HepG2 (cell line): ENCODE results near the gene TBC1D16. TPM values are rescaled to one million over a fixed set of nuclear protein-coding genes. Genes with fewer than 3 reads are reported as not detected.

Experiments
- CBX1 ChIP-seq: IDR thresholded peaks from one replicate; pipeline ENCODE4 v1.6.1; 2016; ENCODE audit warnings: antibody characterized with exemption, low read depth
- CCAR2 ChIP-seq: fragments of 200-400 bp; formaldehyde crosslinking; optimal IDR thresholded peaks from 2 replicates; pipeline ENCODE3; 2018; ENCODE audit warnings: low read depth, mild to moderate bottlenecking, low read length, moderate library complexity
- DNMT3B ChIP-seq: conservative IDR thresholded peaks from 2 replicates; pipeline ENCODE4 v1.6.1; 2016; ENCODE audit warnings: missing biosample characterization, control low read depth
- KDM1A ChIP-seq: IDR thresholded peaks from 2 replicates; pipeline ENCODE4 v1.6.1; 2016; ENCODE audit warnings: missing compliant biosample characterization
- KLF9 ChIP-seq: IDR thresholded peaks from 2 replicates; pipeline ENCODE4 v1.6.1; 2016; ENCODE audit warnings: low read depth
- MLLT10 ChIP-seq: sonication (generic); formaldehyde crosslinking; IDR thresholded peaks from 2 replicates; pipeline ENCODE4 v1.4.0; 2020; ENCODE audit warnings: missing genetic modification reagents
- MLXIP ChIP-seq: sonication (generic); formaldehyde crosslinking; IDR thresholded peaks from 2 replicates; pipeline ENCODE4 v1.9.0; 2021; ENCODE audit warnings: missing genetic modification reagents, borderline replicate concordance
- MZF1 ChIP-seq: sonication (generic); formaldehyde crosslinking; IDR thresholded peaks from 2 replicates; pipeline ENCODE4 v1.8.1; 2023; ENCODE audit warnings: mild to moderate bottlenecking, missing genetic modification reagents, borderline replicate concordance
- NONO ChIP-seq, 2 experiments: fragments of 450-650 bp in 1 of 2; sonication (generic) in 1 of 2; formaldehyde crosslinking in 1 of 2; IDR thresholded peaks in 1 of 2; conservative IDR thresholded peaks in 1 of 2; 2 replicates each; pipeline versions ENCODE4 v1.6.1 to v1.8.0; 2017 to 2022; ENCODE audit warnings: mild to moderate bottlenecking in 1 of 2, missing genetic modification reagents in 1 of 2, moderate library complexity in 1 of 2
- SP4 ChIP-seq: sonication (generic); formaldehyde crosslinking; IDR thresholded peaks from 2 replicates; pipeline ENCODE4 v1.8.1; 2023; ENCODE audit warnings: mild to moderate bottlenecking, missing genetic modification reagents
- SSRP1 ChIP-seq: IDR thresholded peaks from 2 replicates; pipeline ENCODE4 v1.6.1; 2016; ENCODE audit warnings: control low read depth
- WIZ ChIP-seq: sonication (generic); formaldehyde crosslinking; IDR thresholded peaks from 2 replicates; pipeline ENCODE4 v1.5.1; 2020; ENCODE audit warnings: mild to moderate bottlenecking, missing genetic modification reagents
- XRCC5 ChIP-seq: fragments of 200-400 bp; formaldehyde crosslinking; optimal IDR thresholded peaks from 2 replicates; pipeline ENCODE3; 2017; ENCODE audit warnings: mild to moderate bottlenecking, low read length
- ZNF274 ChIP-seq: sonication (generic); formaldehyde crosslinking; IDR thresholded peaks from 2 replicates; pipeline ENCODE4 v1.5.1; 2020; ENCODE audit warnings: mild to moderate bottlenecking, missing genetic modification reagents
- ZNF407 ChIP-seq: sonication (generic); formaldehyde crosslinking; IDR thresholded peaks from one replicate; pipeline ENCODE4 v1.5.1; 2020; ENCODE audit warnings: mild to moderate bottlenecking, missing genetic modification reagents; ENCODE audit errors: not compliant biosample characterization
- ZNF572 ChIP-seq: sonication (generic); formaldehyde crosslinking; IDR thresholded peaks from 2 replicates; pipeline ENCODE4 v1.5.1; 2020; ENCODE audit warnings: mild to moderate bottlenecking, missing genetic modification reagents
- ZNF747 ChIP-seq: sonication (generic); formaldehyde crosslinking; IDR thresholded peaks from 2 replicates; pipeline ENCODE4 v1.8.1; 2023; ENCODE audit warnings: missing genetic modification reagents, mild to moderate bottlenecking, borderline replicate concordance
- ZNF766 ChIP-seq: sonication (generic); formaldehyde crosslinking; IDR thresholded peaks from 2 replicates; pipeline ENCODE4 v1.5.0; 2020; ENCODE audit warnings: missing genetic modification reagents, borderline replicate concordance
- ZSCAN21 ChIP-seq: sonication (generic); formaldehyde crosslinking; IDR thresholded peaks from 2 replicates; pipeline ENCODE4 v1.8.0; 2022; ENCODE audit warnings: mild to moderate bottlenecking, missing genetic modification reagents, moderate library complexity, borderline replicate concordance
- polyA plus RNA-seq, 8 experiments: library from polyadenylated mRNA; depleted of rRNA in 3 of 8; stranded (reverse) in 7 of 8; unstranded in 1 of 8; fragments of >200 nt; fragmentation: Illumina TruSeq in 4 of 8; extraction: Trizol in 4 of 8; gene quantifications; 2 replicates each; pipeline versions ENCODE4 v1.2.1 to v1.2.3, GENCODE V29; 2011 to 2016; ENCODE audit warnings: low read depth in 4 of 8, missing spikeins in 1 of 8, mixed read lengths in 1 of 8; ENCODE audit not compliant: insufficient read depth in 1 of 8
- total RNA-seq, 5 experiments: library from RNA; depleted of rRNA; stranded (reverse); fragments of >200 nt; fragmentation: Illumina TruSeq; extraction: Trizol; gene quantifications; 2 replicates each; pipeline ENCODE4 v1.2.3, GENCODE V29; 2016; ENCODE audit warnings: low read depth in 1 of 5

Gene TBC1D16
- total and polyA plus RNA-seq, 2 of the 13 experiments (the other 11 are each of a cell fraction or from before 2014, with no cell fraction given) = 14.9 to 24.9 TPM

DNA sequence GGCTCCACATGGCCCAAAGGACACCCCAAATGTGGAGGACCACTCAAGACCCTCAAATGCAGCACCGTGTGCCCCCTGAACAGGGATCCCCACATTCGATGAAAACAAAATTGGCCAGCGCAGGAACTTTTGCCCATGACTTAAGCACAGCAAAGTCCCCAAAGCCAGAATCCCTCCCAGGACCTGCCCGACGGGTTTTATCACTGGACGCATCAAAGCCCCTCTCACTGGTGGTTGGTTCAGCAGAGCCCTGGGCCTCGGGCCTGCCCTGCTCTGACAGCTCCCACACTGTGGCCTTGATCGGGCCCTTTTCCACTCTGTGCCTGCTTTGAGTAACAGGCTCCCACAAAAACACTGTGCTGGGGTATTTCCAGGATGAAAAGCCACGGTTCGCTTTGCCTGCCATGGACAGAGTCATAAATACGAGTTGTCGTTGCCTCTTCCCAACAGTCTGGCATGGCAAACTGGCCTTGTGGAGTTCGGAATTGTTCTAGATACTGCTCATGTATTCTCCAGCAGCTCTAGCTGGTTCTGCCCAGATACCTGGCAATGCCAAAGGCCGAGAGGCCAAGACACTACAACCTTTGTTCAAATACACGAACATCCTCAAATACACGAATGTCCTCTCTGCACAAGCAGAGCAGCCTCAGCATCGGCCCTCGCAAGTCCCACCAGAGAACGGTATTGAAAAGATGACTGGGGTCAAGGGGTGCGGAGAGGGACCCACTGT, 46.4 kb downstream of the TBC1D16 start (continued):
- TF ChIP-seq CBX1 = no peak
- no peak for TF ChIP-seq ZNF766 (CRISPR knock-in tag)
- peak; percentile 7 for TF ChIP-seq XRCC5
- TF ChIP-seq MZF1 (CRISPR knock-in tag) = no peak
- TF ChIP-seq KDM1A (CRISPR knock-in tag) = no peak
- TF ChIP-seq SSRP1 (CRISPR knock-in tag) = 0 out of 2 replicates have a peak, but pooled peaks have one; percentile 53
- TF ChIP-seq MLXIP (CRISPR knock-in tag) = no peak
- TF ChIP-seq NONO (IDR thresholded peaks at IDR 0.05) = no peak
- TF ChIP-seq NONO (CRISPR knock-in tag; conservative IDR thresholded peaks at IDR 0.05) = 0 out of 2 replicates have a peak, but pooled peaks have one; percentile 39
- peak; percentile 19 for TF ChIP-seq ZNF407 (CRISPR knock-in tag)
- TF ChIP-seq ZNF274 = no peak; the same call in 1 of the 2 replicates
- peak; percentile 54; the same call in 1 of the 2 replicates for TF ChIP-seq SP4 (CRISPR knock-in tag)
- no peak for TF ChIP-seq ZSCAN21 (CRISPR knock-in tag)
- 0 out of 2 replicates have a peak, but pooled peaks have one; percentile 38 for TF ChIP-seq ZNF572 (CRISPR knock-in tag)
- no peak for TF ChIP-seq MLLT10
- no peak for TF ChIP-seq KLF9 (CRISPR knock-in tag)
- TF ChIP-seq ZNF747 (CRISPR knock-in tag) = no peak
- no peak for TF ChIP-seq CCAR2
- TF ChIP-seq DNMT3B (CRISPR knock-in tag) = no peak
- no peak for TF ChIP-seq WIZ
